Body of pancreas (tissue), 4 donors: ENCODE data around the gene FERMT3.
A peak's percentile ranks its signal among the peaks of the same experiment; 100 is the strongest.

Experiments used
- CTCF ChIP-seq, 7 experiments: fragments of 450-650 bp in 4 of 7; fragments of 200-600 bp in 3 of 7; sonication (generic) in 3 of 7; IDR thresholded peaks; one replicate each; pipeline ENCODE4 v1.5.1; 2016 to 2019; ENCODE audit warnings: antibody characterized with exemption in 7 of 7
- POLR2A ChIP-seq, 3 donors: fragments of 450-650 bp; IDR thresholded peaks; one replicate each; pipeline ENCODE4 v1.6.1; 2016; ENCODE audit warnings: antibody characterized with exemption in 3 of 3, mild to moderate bottlenecking in 2 of 3

GRCh38 chr11:64252003-64252872, 45.7 kb downstream of the FERMT3 start:
- TF ChIP-seq CTCF (IDR thresholded peaks at IDR 0.05) (peak in 4 of 7 experiments; percentile 10 to 40 (median 27)), POLR2A (IDR thresholded peaks at IDR 0.05) (peak in 2 of 3 donors; percentile 24 to 30)
